Skeletal muscle satellite cell (primary cell): ENCODE measurements around the gene LMAN1.

ENCODE experiments used
- H3K27me3 ChIP-seq: 2 replicates; pipeline ENCODE4 v1.7.0; 2013; ENCODE audit warnings: low read length; ENCODE audit not compliant: control insufficient read depth, insufficient read depth
- H3K36me3 ChIP-seq: 2 replicates; pipeline ENCODE4 v1.7.0; 2013; ENCODE audit warnings: mild to moderate bottlenecking, control low read depth, low read length; ENCODE audit not compliant: insufficient read depth
- H3K4me1 ChIP-seq: 2 replicates; pipeline ENCODE4 v1.7.0; 2013; ENCODE audit warnings: low read length; ENCODE audit not compliant: control insufficient read depth, insufficient read depth
- H3K4me2 ChIP-seq: 2 replicates; pipeline ENCODE4 v1.7.0; 2013; ENCODE audit warnings: mild to moderate bottlenecking, low read length
- H3K4me3 ChIP-seq: 2 replicates; pipeline ENCODE4 v1.7.0; 2013; ENCODE audit warnings: low read length
- H3K9ac ChIP-seq: 2 replicates; pipeline ENCODE4 v1.7.0; 2013; ENCODE audit warnings: mild to moderate bottlenecking, low read depth, low read length, moderate library complexity
- H3K9me3 ChIP-seq: replicated peaks from 2 replicates; pipeline ENCODE4 v1.7.0; 2013; ENCODE audit warnings: mild to moderate bottlenecking, control low read depth, low read length

Gene LMAN1

DNA sequence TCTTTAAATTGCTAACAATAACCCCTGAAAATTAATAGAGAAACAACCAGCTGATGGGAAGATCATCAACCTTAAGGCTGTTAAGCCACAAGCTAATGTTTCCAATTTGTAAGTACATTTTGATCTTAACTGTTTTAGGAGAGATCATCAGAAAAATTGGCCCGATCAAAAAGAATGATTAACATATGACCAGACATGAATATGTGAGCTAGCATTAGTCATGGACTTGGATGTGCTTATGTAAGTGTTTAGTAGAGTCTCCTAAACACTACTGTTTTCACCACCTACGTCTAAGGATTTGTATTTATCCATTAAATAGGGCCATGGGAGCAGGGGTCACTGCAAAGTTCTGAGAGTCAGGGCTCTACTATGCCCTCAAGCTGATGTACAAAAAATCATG lies 4.3 kb downstream of the LMAN1 start:
- Histone ChIP-seq H3K4me2 (no peak overlapping the region), H3K4me3 (no peak overlapping the region), H3K36me3 (peaks cover 51% of the 10 kb centered on the region), H3K9me3 (no peaks in the 10 kb centered on the region), H3K9ac (no peak overlapping the region), H3K4me1 (peaks cover 17% of the 10 kb centered on the region), H3K27me3 (no peaks in the 10 kb centered on the region)

DNA sequence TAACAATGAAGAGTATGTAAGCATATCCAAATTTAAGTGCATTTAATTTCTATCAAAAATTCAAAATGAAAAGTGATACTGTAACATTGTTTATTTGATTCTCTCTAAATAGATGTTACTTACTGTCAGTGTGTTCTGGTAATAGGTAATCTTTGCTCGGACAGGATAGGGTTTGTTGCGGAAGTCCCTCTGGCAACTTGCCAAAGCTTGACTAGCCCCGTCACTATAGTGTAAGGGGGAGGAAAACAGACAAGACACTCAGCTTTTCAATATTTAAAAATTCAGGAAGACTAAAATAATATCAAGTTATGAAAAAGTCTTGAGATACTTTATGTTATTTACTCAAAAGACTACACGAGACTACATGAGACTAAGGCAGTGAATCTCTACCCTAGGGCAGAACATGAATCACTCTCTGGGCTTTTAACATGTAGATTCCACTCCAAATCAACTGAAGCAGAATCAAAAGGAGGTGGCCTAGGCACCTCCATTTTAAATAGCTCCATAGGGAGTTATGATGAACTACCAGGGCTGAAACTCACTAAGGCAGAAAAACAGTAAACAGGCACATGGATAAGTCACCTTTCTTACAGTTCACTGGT lies 5.9 kb downstream of the LMAN1 start:
- H3K9me3 ChIP-seq = no peaks in the 10 kb centered on the region
- H3K27me3 ChIP-seq = no peaks in the 10 kb centered on the region
- H3K9ac ChIP-seq = no peak overlapping the region
- H3K36me3 ChIP-seq = peaks cover 66% of the 10 kb centered on the region
- H3K4me2 ChIP-seq = no peak overlapping the region
- H3K4me1 ChIP-seq = peaks cover 13% of the 10 kb centered on the region
- H3K4me3 ChIP-seq = no peak overlapping the region

DNA sequence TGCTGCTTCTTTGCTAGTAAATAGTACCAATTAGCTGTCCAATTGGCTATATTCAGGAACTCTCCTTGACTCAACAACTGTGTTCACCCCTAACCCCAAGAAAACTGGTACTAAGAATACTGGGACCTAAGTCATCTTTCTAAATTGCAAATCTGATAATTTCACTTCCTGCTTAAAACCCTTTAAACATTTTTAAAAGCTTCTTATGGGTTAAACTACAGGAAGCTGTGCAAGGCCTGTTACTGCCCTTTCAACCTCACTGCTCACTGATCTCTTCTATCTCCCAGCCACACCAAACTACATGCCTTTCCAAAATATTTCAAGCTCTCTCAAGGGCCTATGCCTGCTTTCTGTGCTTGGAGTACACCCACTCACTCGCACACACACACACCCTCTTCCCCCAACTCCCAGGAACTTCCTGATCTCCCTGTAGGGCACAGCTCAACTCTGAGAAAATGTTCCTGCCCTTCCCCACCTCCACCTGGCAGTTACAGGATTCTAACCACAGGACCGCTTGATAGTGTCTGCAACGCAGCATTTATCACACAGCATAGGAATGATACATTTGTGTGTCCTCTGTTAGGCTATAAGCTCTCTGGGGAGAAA lies 6.7 kb downstream of the LMAN1 start:
- H3K9me3 ChIP-seq = no peaks in the 10 kb centered on the region
- H3K36me3 ChIP-seq = peaks cover 74% of the 10 kb centered on the region
- H3K4me2 ChIP-seq = no peak overlapping the region
- no peaks in the 10 kb centered on the region for H3K27me3 ChIP-seq
- no peak overlapping the region for H3K4me3 ChIP-seq
- H3K9ac ChIP-seq = no peak overlapping the region
- H3K4me1 ChIP-seq = peaks cover 10% of the 10 kb centered on the region

DNA sequence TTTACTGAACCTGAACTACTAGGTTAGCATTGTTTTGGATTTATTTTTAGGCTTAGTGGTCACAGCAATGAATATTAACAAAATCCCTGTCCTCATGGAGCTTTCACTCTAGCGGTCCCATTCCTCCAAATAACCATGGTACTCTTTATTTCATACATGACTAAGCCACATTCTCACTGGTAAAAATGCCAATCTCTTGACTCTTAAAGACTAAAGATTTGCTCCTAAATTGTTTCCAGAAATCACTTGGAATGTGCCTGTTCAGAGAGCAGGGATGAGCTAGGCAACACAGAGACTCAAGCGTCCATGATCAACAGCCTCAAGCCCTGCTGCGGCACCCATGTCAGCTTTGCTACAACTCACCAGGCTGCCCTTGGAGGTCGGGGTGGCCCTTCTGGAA lies 13.5 kb downstream of the LMAN1 start:
- Histone ChIP-seq H3K4me2 (no peak overlapping the region), H3K36me3 (peaks cover 75% of the 10 kb centered on the region), H3K9me3 (no peaks in the 10 kb centered on the region), H3K27me3 (no peaks in the 10 kb centered on the region), H3K4me1 (no peaks in the 10 kb centered on the region), H3K4me3 (no peak overlapping the region), H3K9ac (no peak overlapping the region)

DNA sequence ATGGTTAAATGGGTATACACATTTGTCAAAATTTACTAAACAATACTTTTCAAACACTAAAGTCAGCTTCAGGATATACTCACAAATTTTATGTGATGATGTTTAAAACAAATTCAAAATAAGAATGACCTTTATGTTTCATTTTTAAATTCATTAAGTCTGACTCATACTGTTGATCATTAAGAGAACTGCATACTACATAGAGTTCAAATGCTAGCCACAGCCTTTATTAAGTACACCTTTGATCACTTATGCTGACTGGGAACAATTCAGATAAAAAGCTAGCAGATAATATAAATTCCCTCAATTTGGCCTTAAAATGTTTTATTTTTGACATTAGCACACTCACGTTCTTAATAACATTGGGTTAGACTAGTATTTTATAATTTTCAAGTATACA lies 14.1 kb downstream of the LMAN1 start:
- Histone ChIP-seq H3K27me3 (no peaks in the 10 kb centered on the region), H3K9ac (no peak overlapping the region), H3K4me3 (no peak overlapping the region), H3K4me2 (no peak overlapping the region), H3K4me1 (no peaks in the 10 kb centered on the region), H3K36me3 (peaks cover 80% of the 10 kb centered on the region), H3K9me3 (no peaks in the 10 kb centered on the region)

DNA sequence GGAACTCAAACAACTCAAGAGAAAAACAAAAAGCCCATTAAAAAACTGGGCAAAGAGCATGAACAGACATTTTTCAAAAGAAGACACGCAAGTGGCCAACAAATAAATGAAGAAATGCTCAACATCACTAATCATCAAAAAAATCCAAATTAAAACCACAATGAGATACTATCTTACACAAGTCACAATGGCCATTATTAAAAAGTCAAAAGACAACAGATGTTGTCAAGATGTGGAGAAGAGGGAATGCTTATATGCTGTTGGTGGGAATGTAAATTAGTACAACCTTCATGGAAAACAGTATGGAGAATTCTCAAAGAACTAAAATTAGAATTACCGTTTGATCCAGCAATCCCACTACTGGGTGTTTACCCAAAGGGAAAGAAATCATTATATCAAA lies 15.1 kb downstream of the LMAN1 start:
- H3K27me3 ChIP-seq = no peaks in the 10 kb centered on the region
- no peaks in the 10 kb centered on the region for H3K4me1 ChIP-seq
- no peaks in the 10 kb centered on the region for H3K9me3 ChIP-seq
- no peak overlapping the region for H3K4me3 ChIP-seq
- peaks cover 80% of the 10 kb centered on the region for H3K36me3 ChIP-seq
- H3K9ac ChIP-seq = no peak overlapping the region
- no peak overlapping the region for H3K4me2 ChIP-seq

DNA sequence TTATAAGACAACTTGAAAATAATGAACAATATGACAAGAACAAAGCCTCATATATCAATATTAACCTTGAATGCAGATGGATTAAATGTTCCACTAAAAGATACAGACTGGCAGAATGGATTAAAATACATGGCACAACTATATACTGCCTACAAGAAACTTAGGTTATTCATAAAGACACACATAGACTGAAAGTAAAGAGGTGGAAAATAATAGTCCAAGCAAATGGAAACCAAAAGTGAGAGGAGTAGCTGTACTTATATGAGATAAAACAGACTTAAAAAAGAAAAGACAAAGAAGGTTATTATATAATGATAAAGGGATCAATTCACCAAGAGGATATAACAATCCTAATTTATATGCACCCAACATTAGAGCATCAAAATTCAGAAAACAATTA lies 18.2 kb downstream of the LMAN1 start:
- no peaks in the 10 kb centered on the region for H3K4me1 ChIP-seq
- H3K27me3 ChIP-seq = no peaks in the 10 kb centered on the region
- H3K9me3 ChIP-seq = no peaks in the 10 kb centered on the region
- H3K9ac ChIP-seq = no peak overlapping the region
- no peak overlapping the region for H3K4me3 ChIP-seq
- H3K4me2 ChIP-seq = no peak overlapping the region
- H3K36me3 ChIP-seq = peaks cover 78% of the 10 kb centered on the region

DNA sequence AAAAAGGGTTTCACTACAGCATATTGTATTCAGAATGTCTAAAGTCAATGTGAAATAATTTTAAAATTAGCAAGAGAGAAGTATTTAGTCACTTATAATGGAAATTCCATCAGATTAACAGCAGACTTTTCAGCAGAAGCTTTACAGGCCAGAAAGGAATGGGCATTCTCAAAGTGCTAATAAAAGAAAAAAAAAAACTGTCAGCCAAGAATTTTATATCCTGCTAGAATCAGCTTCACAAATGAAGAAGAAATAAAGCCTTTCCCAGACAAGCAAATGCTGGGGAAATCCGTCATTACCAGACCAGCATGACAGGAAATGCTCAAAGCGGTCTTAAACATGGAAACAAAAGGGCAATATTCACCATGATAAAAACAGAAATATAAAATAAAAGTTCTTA lies 18.8 kb downstream of the LMAN1 start:
- Histone ChIP-seq H3K4me2 (no peak overlapping the region), H3K9ac (no peak overlapping the region), H3K4me1 (no peaks in the 10 kb centered on the region), H3K4me3 (no peak overlapping the region), H3K9me3 (no peaks in the 10 kb centered on the region), H3K36me3 (peaks cover 78% of the 10 kb centered on the region), H3K27me3 (no peaks in the 10 kb centered on the region)

DNA sequence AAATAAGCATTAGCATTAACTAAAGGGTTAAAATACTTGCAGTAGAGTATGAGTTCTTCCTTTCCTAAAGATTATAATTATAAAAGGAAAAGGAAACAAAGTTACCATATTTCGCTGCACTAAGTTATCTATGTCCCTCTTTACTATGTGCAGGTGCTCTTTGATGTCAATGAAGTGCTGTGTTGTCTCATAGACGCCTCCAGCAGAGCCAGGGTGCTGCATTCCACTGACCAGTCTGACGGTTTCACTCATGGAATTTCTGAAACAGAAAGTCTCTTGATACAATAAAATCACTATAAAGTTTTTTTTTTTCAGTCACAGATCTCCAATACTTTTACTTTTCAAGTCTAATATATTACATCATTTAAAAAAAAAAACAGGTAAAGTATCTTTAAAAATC lies 26.1 kb downstream of the LMAN1 start:
- H3K4me3 ChIP-seq = no peak overlapping the region
- H3K4me2 ChIP-seq = no peak overlapping the region
- no peaks in the 10 kb centered on the region for H3K27me3 ChIP-seq
- no peak overlapping the region for H3K9ac ChIP-seq
- H3K36me3 ChIP-seq = peaks cover 93% of the 10 kb centered on the region
- H3K4me1 ChIP-seq = no peaks in the 10 kb centered on the region
- H3K9me3 ChIP-seq = no peaks in the 10 kb centered on the region

DNA sequence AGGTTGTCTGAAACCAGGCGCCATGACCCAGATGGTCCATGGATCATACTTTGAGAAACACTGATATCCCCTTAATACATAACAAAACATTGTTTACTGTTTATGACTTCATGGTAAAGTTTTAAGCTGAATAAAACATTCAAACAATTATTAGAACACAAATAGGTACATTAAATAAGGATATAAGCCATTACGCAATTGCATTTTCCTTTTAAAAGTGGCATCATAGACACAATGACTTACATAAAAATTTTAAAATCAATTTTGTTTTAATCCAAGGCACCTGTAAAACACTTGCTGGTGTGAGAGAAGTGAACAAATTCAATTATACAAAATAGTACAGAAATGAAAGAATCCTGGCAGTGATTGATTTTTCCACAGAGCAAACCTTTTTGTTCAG lies 30.4 kb downstream of the LMAN1 start:
- peaks cover 83% of the 10 kb centered on the region for H3K36me3 ChIP-seq
- no peak overlapping the region for H3K4me2 ChIP-seq
- H3K9me3 ChIP-seq = no peaks in the 10 kb centered on the region
- no peak overlapping the region for H3K9ac ChIP-seq
- no peak overlapping the region for H3K4me3 ChIP-seq
- H3K27me3 ChIP-seq = no peaks in the 10 kb centered on the region
- no peaks in the 10 kb centered on the region for H3K4me1 ChIP-seq

DNA sequence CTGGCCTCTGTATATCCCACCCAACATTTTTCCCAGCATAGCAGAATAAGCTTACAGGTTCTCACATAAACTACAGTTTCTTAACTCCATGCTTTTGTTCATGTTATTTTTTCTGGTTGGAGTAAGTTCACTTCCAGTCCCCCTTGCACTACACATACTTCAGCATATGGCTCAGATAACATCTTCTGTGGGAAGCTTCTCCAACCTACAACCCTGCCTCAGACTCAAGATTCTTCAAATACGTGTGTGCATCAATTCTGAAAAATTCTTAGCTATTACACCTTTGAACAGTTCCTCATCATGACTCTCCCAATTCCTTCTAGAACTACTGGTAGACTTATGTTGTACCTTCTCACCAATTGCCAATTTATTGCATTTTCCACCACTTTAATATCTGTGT lies 33.1 kb downstream of the LMAN1 start:
- H3K9me3 ChIP-seq = no peaks in the 10 kb centered on the region
- H3K4me2 ChIP-seq = no peak overlapping the region
- H3K4me1 ChIP-seq = no peaks in the 10 kb centered on the region
- no peak overlapping the region for H3K9ac ChIP-seq
- H3K27me3 ChIP-seq = no peaks in the 10 kb centered on the region
- H3K36me3 ChIP-seq = peaks cover 56% of the 10 kb centered on the region
- no peak overlapping the region for H3K4me3 ChIP-seq

DNA sequence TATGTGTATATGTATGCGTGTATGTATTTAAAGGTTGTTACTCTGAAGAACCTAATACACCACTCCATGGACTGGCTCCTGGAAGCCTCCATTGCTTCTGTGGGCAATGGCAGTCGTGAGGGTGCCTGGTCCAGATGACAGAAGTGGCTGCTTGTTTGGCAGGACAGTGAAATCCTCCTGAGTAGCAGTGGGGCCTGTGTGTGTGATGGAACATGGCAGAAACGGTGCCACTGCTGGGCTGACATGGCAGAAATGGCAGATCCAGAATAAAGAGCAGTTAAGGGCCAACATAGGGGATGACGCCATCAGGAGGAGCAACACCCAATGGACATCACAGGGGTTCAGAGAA lies 34.5 kb downstream of the LMAN1 start:
- no peaks in the 10 kb centered on the region for H3K9me3 ChIP-seq
- H3K36me3 ChIP-seq = peaks cover 44% of the 10 kb centered on the region
- no peak overlapping the region for H3K9ac ChIP-seq
- H3K4me2 ChIP-seq = no peak overlapping the region
- H3K4me1 ChIP-seq = no peaks in the 10 kb centered on the region
- H3K27me3 ChIP-seq = no peaks in the 10 kb centered on the region
- H3K4me3 ChIP-seq = no peak overlapping the region
